Fibroblast of skin of left biceps (primary cell): ENCODE data around the gene GPAT3.
A peak's percentile ranks its signal among the peaks of the same experiment; 100 is the strongest.
"Not testable (repeated sequence)": the region's sequence is repeated elsewhere in the genome, so short reads cannot be mapped to it uniquely, and the experiment has no call there.

Source experiments
- DNase-seq, 2 experiments: peaks; one replicate each; pipeline ENCODE4 v3.0.0-alpha.2; 2013; ENCODE audit warnings: low read depth in 2 of 2

The GPAT3 gene

GRCh38 chr4:83552083-83552482, 16.2 kb downstream of the GPAT3 start:
- DNase-seq = no peak

GRCh38 chr4:83552924-83553323, 17.0 kb downstream of the GPAT3 start:
- no peak for DNase-seq

DNA sequence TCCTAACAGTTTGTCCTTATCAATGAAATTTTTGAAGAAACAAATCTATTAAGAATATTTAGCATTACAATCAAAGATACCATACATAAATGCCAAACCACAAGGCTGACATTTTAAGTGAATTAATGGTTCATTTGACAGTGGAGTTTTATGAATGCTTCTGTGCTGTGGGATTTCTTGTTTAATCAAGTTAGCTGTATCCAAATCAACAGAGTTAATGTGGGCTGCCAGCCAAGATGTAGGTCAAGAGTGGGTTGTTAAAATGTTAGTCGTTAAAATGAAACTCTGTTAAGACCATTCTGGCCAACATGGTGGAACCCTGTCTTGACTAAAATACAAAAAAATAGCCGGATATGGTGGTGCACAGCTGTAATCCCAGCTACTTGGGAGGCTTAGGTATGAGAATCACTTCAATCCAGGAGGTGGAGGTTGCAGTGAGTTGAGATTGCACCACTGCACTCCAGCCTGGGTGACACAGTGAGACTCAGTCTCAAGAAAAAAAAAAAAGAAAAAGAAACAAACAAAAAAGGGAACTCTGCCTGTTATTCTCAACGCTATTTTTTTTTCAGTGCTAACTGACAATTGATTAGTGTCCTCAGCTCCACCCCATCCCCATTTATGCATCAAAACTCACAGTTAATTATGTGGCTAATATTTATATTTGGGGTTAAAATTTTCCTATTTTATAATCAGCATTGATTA, 20.2 kb downstream of the GPAT3 start:
- no peak for DNase-seq

DNA sequence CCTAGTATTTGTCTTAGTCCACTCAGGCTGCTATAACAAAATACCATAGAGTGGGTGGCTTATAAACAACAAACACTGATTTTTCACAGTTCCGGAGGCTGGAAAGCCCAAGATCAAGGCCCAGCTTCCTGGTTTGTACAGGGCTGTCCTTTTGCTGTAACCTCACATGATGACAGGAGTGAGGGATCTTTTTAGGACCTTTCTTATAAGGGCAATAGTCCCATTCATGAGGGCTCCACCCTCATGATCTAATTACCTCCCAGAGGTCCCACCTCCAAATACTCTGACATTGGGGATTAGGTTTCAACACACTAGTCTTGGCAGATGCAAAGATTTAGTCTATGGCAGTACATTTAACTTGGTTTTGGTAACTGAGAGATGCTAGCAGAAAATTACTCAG, 20.9 kb downstream of the GPAT3 start:
- no peak for DNase-seq

DNA sequence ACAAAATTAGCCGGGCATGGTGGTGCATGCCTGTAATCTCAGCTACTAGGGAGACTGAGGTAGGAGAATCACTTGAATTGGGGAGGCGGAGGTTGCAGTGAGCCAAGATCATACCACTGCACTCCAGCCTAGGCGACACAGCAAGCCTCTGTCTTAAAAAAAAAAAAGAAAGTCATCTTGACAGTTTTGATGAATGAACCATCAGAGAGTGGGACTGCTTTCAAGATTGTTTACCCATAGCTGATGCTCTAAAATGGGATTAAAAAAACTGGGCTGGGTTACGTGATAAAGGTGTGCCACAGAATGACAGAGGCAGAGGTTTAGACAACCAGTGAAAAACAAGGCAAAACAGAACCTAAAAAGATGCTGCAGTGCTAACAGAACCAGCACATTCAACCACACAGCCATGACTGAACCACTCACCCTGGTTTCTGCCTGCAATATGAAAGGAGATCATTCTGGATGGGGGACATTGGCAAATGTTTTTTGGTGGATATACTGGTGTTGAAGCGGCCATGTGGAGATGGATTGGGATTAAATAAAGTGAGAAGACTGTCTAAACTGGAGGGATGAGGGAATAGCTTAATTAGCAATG, 22.2 kb downstream of the GPAT3 start:
- DNase-seq = no peak

DNA sequence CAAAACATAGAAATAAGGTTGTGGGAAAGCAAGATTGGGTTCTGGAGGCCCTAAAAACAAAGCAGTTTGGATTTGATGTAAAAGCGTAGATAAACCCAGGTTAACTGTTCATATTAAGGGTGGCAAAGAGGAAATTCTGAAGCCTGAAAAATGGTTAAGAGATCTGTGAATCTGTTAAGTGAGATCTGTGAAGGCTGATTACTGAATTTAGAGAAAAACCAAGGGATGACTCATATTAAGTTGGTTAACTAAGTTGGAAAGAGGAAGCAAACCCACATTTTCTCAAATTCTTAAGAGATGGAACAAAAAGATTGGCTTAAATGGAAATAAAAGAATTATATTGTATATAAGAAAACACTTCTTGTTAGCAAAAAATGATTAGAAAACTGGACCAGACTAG, 22.8 kb downstream of the GPAT3 start:
- DNase-seq = no peak

DNA sequence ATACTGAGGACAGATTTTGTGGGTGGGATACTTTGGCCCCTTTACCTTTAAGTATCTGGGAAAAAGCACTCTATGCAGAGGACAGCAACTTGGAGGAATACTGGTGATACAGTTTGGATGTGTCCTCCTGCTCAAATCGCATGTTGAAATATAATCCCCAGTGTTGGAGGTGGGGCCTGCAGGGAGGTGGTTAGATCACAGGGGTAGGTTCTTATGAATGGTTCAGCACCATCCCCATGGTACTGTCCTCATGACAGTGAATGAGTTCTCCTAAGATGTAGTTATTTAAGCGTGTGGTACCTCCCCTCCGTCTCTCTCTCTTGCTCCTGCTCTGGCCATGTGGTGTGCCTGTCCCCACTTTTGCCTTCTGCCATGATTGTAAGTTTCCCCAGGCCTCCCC, 24.6 kb downstream of the GPAT3 start:
- no peak for DNase-seq

DNA sequence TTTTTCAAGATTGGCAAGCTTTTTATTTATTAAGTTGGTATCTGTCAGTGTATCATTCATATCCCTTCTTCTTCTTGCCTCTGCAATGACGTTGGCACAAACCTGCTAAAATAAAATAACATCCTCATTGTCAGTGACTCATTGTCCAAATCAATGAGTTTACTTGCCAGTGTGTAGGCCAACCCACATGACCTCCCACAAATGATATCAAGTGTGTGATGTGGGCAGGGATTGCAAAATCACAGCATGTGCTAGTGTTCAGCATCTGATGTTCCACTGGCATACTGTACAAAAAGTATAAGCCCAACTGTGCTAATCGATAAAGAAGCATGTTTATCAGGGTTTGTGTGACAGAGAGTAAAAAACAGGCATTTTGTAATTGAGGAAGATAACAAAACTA, 25.5 kb downstream of the GPAT3 start:
- DNase-seq = no peak

GRCh38 chr4:83563998-83564397, 28.1 kb downstream of the GPAT3 start:
- DNase-seq = no peak

- DNase-seq = no peak
These were observed 32.2 kb downstream of the GPAT3 start for GRCh38 chr4:83568062-83568461.

GRCh38 chr4:83569429-83569828, 33.5 kb downstream of the GPAT3 start:
- no peak for DNase-seq

- no peak for DNase-seq
These were observed 34.1 kb downstream of the GPAT3 start for GRCh38 chr4:83569987-83570386.

DNA sequence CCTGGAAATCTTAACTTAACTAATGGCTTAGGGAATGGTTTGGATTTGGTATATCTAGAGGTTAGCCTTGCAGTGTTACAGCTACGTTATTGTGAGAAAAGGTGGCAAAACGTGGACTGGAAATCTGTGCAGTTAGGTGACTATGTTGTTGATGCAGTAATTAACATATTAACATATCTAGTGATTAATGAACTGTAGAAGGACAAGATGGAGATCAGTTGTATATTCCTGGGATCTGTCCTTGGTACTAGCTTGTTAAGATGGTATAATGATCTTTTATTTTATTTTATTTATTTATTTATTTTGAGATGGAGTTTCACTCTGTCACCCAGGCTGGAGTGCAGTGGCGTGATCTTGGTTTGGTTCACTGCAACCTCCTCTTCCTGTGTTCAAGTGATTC, 36.9 kb downstream of the GPAT3 start:
- no peak for DNase-seq

GRCh38 chr4:83574247-83574646, 38.3 kb downstream of the GPAT3 start:
- no peak for DNase-seq

- DNase-seq = not testable (repeated sequence)
These were observed 40.3 kb downstream of the GPAT3 start for GRCh38 chr4:83576237-83576636.

DNA sequence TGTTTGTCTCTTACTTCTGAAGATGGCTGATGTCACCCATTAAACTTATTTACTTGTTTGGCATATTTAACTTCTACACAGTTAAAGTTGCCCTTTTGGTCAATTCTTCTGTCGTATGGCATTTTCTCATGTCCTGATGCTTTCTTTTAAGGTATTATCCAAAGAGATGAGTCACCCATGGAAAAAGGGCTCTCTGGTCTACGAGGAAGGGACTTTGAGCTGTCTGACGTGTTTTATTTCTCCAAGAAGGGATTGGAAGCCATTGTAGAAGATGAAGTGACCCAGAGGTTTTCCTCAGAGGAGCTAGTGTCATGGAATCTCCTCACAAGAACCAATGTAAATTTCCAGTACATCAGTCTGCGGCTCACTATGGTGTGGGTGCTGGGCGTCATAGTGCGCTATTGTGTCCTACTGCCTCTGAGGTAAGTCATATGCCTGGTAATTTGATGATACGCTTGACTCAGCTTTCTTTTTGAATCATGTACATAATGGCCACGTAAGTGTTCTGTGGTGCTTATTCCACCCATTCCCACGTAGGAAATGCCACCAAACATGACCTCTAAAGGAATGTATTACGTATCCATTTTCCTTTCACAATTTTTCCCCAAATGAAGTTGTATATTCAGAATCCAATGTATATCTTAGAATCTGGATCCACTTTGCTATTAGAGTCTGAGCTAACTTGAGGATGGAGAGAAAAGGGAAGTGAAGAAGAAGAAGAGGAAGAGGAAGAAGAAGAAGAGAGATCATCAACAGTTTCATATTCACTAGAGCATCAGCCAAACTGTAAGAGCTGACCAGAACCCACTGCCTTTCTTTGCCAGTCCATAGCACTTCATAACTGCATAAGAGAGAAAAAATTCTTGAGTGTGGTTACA, 45.7 kb downstream of the GPAT3 start:
- DNase-seq = no peak

- no peak for DNase-seq
These were observed 46.4 kb downstream of the GPAT3 start for GRCh38 chr4:83582289-83582785.

DNA sequence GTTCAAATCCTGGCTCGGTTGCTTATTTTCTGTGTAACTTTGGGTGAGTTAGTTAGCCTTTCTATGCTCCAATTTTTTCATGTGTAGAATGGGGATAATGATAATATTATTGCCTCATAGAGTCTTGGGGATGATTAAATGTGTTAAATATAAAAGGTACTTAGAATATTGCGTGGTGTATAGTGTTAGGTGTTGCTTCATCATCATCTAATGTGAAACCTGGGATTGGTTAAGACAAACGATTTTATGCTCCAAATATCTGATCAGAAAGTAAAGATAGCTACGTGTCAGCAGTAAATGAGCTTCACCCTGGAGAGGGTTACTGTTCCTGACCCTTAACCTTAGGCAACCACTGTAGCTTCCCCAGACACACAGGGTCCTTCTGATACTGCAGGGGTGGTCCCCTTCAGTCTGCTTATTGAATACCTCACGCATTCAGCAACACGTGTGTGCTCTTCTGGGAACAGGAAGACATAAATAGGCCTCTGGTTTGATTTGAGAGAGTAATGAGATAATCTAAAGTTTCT, 50.1 kb downstream of the GPAT3 start:
- no peak for DNase-seq

DNA sequence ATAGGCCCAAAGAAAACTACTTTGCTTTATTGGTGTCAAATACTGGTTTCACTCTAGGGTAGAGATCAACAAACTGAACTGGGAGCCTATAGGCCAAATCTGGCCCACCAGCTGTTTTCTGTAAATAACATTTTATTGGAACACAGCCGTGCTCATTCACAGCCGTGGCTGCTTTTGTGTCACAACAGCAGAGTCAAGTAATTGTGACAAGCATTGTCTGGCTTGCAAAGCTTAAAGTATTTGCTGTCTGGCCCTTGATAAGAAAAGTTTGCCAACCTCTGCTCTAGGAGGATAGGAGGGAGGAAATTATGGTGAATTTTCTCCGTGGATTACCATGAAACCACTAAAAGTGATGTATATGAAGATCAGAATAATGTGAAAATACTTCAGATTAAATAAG, 53.4 kb downstream of the GPAT3 start:
- DNase-seq = no peak

DNA sequence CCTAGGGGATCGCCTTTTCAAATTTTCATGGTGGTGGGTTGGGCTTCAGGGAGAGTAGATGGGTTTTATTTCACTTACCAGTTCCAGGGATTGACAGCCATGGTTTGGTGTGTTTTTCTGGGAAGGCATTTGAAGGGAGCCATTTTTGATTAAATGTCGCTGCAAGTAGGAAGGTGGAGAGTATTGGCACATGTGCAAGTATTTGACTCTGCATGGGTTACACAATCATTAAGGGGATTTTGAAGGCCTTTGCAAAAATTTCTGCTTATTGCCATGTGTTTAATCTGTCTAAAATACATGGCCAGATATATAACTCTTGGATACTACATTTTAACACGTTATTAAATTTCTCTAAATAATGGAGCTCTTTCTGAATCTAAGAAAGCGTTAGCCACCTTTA, 55.1 kb downstream of the GPAT3 start:
- DNase-seq = no peak

- DNase-seq = no peak
These were observed 55.8 kb downstream of the GPAT3 start for GRCh38 chr4:83591730-83592129.

DNA sequence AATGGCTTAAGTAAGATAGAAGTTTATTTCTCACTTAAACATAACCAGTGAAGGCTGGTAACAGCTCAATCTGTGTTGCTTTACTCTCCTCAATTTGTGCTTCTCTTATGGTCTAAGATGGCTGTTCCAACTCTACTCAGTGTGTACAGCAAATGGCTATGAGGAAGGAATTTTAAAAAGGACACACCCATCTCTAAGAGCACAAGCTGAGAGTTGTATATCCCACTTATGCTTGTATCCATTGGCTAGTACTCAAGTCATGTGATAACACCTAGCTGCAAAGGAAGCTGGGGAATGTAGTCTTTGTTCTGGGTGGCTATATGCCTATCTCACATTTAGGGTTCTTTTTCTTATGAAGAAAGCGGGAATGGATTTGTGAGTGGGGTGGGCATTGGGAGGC, 63.3 kb downstream of the GPAT3 start:
- DNase-seq = peak in 1 of 2 experiments; percentile 9
